ENCODE results near the gene SLAMF1.

GRCh38 chr1:160569806-160570205 is 77.0 kb downstream of the SLAMF1 start:
- TF ChIP-seq CTCF (IDR thresholded peaks at IDR 0.05) (no peak), POLR2A (IDR thresholded peaks at IDR 0.05) (no peak)

Measured in right lobe of liver (tissue), 4 donors.